SJCRH30 (cell line): Measurements from ENCODE around the gene PHC1. TPM values are rescaled to one million over a fixed set of nuclear protein-coding genes. Genes with fewer than 3 reads are reported as not detected.
A peak's percentile ranks its signal among the peaks of the same experiment; 100 is the strongest.
"Not testable (repeated sequence)": the region's sequence is repeated elsewhere in the genome, so short reads cannot be mapped to it uniquely, and the experiment has no call there.

Experiments used
- DNase-seq, 2 experiments: peaks; one replicate each; pipeline ENCODE4 v3.0.0-alpha.2; 2015 to 2020
- H3K27ac ChIP-seq: fragments of 250-450 bp; sonication (Bioruptor Pico); 2 replicates; pipeline ENCODE4 v1.5.1; 2020; ENCODE audit warnings: mild to moderate bottlenecking, moderate library complexity
- H3K27me3 ChIP-seq: fragments of 250-450 bp; sonication (Bioruptor Pico); 2 replicates; pipeline ENCODE4 v1.5.1; 2020; ENCODE audit warnings: mild to moderate bottlenecking, moderate library complexity
- H3K36me3 ChIP-seq: fragments of 250-450 bp; sonication (Bioruptor Pico); 2 replicates; pipeline ENCODE4 v1.5.1; 2020; ENCODE audit warnings: mild to moderate bottlenecking, moderate library complexity
- H3K4me1 ChIP-seq: fragments of 250-450 bp; sonication (Bioruptor Pico); 2 replicates; pipeline ENCODE4 v1.5.1; 2020; ENCODE audit warnings: mild to moderate bottlenecking, moderate library complexity
- H3K4me3 ChIP-seq: fragments of 250-450 bp; sonication (Bioruptor Pico); 2 replicates; pipeline ENCODE4 v1.5.1; 2020; ENCODE audit warnings: mild to moderate bottlenecking, moderate library complexity
- H3K9me3 ChIP-seq: fragments of 250-450 bp; sonication (Bioruptor Pico); replicated peaks from 2 replicates; pipeline ENCODE4 v1.5.1; 2020; ENCODE audit warnings: mild to moderate bottlenecking, moderate library complexity
- total RNA-seq: library from RNA; depleted of rRNA; stranded (reverse); fragments of >200 nt; shearing (Covaris generic); gene quantifications from 2 replicates; pipeline ENCODE4 v1.2.3, GENCODE V29; 2014

Gene PHC1
- total RNA-seq, 1 experiment from 2014 or later: 49.8 TPM

- H3K27ac ChIP-seq, H3K27me3 ChIP-seq, H3K36me3 ChIP-seq, DNase-seq, H3K4me3 ChIP-seq, H3K4me1 ChIP-seq, H3K9me3 ChIP-seq: not testable (repeated sequence)
Observed at GRCh38 chr12:8902703-8903102, 11.6 kb upstream of the PHC1 start.

- DNase-seq: no peak
- H3K27me3 ChIP-seq: no peaks in the 10 kb centered on the region
- no peak overlapping the region for H3K4me3 ChIP-seq
- H3K27ac ChIP-seq: no peak overlapping the region
- no peaks in the 10 kb centered on the region for H3K36me3 ChIP-seq
- H3K9me3 ChIP-seq: no peaks in the 10 kb centered on the region
- no peaks in the 10 kb centered on the region for H3K4me1 ChIP-seq
Observed at GRCh38 chr12:8903646-8904045, 10.7 kb upstream of the PHC1 start.

GRCh38 chr12:8904665-8905064 lies 9.6 kb upstream of the PHC1 start:
- no peak overlapping the region for H3K27ac ChIP-seq
- H3K36me3 ChIP-seq: no peaks in the 10 kb centered on the region
- H3K27me3 ChIP-seq: no peaks in the 10 kb centered on the region
- no peak overlapping the region for H3K4me3 ChIP-seq
- H3K4me1 ChIP-seq: no peaks in the 10 kb centered on the region
- no peaks in the 10 kb centered on the region for H3K9me3 ChIP-seq
- DNase-seq: no peak

GRCh38 chr12:8905546-8905945 lies 8.8 kb upstream of the PHC1 start:
- no peaks in the 10 kb centered on the region for H3K27me3 ChIP-seq
- no peak for DNase-seq
- no peak overlapping the region for H3K27ac ChIP-seq

GRCh38 chr12:8906266-8907180 lies 7.8 kb upstream of the PHC1 start:
- H3K4me1 ChIP-seq: no peaks in the 10 kb centered on the region
- H3K9me3 ChIP-seq: no peaks in the 10 kb centered on the region
- H3K36me3 ChIP-seq: no peaks in the 10 kb centered on the region
- no peak overlapping the region for H3K27ac ChIP-seq
- H3K4me3 ChIP-seq: no peak overlapping the region
- no peak for DNase-seq
- no peaks in the 10 kb centered on the region for H3K27me3 ChIP-seq

More at GRCh38 chr12:8905546-8905945, 8.8 kb upstream of the PHC1 start:
- Histone ChIP-seq H3K9me3 (no peaks in the 10 kb centered on the region), H3K4me1 (no peaks in the 10 kb centered on the region), H3K4me3 (no peak overlapping the region), H3K36me3 (no peaks in the 10 kb centered on the region)

GRCh38 chr12:8907513-8907912 lies 6.8 kb upstream of the PHC1 start:
- Histone ChIP-seq H3K4me1 (no peaks in the 10 kb centered on the region), H3K27me3 (no peaks in the 10 kb centered on the region), H3K4me3 (no peak overlapping the region), H3K9me3 (no peaks in the 10 kb centered on the region), H3K27ac (no peak overlapping the region), H3K36me3 (no peaks in the 10 kb centered on the region)
- peak in 1 of 2 experiments; percentile 5 for DNase-seq

GRCh38 chr12:8909752-8910151 lies 4.6 kb upstream of the PHC1 start:
- Histone ChIP-seq H3K4me1 (no peaks in the 10 kb centered on the region), H3K27ac (no peak overlapping the region), H3K9me3 (no peaks in the 10 kb centered on the region), H3K36me3 (no peaks in the 10 kb centered on the region), H3K4me3 (no peak overlapping the region), H3K27me3 (no peaks in the 10 kb centered on the region)
- no peak for DNase-seq

GRCh38 chr12:8911606-8912268 lies 2.6 kb upstream of the PHC1 start:
- Histone ChIP-seq H3K9me3 (no peaks in the 10 kb centered on the region), H3K4me1 (no peaks in the 10 kb centered on the region), H3K36me3 (no peaks in the 10 kb centered on the region), H3K27ac (no peak overlapping the region), H3K27me3 (no peaks in the 10 kb centered on the region), H3K4me3 (no peak overlapping the region)
- DNase-seq: no peak

- peak overlapping the region; percentile 92 for H3K4me3 ChIP-seq
- no peaks in the 10 kb centered on the region for H3K36me3 ChIP-seq
- H3K4me1 ChIP-seq: no peaks in the 10 kb centered on the region
- H3K27me3 ChIP-seq: no peaks in the 10 kb centered on the region
- H3K9me3 ChIP-seq: no peaks in the 10 kb centered on the region
- no peak overlapping the region for H3K27ac ChIP-seq
- DNase-seq: peak in 1 of 2 experiments; percentile 22
Observed at GRCh38 chr12:8912914-8913313, 1.4 kb upstream of the PHC1 start.

- peak overlapping the region; percentile 58 for H3K27ac ChIP-seq
- no peaks in the 10 kb centered on the region for H3K36me3 ChIP-seq
- no peak for DNase-seq
- H3K27me3 ChIP-seq: no peaks in the 10 kb centered on the region
- H3K4me1 ChIP-seq: no peaks in the 10 kb centered on the region
- H3K4me3 ChIP-seq: peak overlapping the region; percentile 92
- no peaks in the 10 kb centered on the region for H3K9me3 ChIP-seq
Observed at GRCh38 chr12:8913702-8914032, 642 bp upstream of the PHC1 start.

- Histone ChIP-seq H3K27ac (no peak overlapping the region), H3K4me3 (peak overlapping the region; percentile 92), H3K27me3 (no peaks in the 10 kb centered on the region), H3K36me3 (no peaks in the 10 kb centered on the region), H3K9me3 (no peaks in the 10 kb centered on the region), H3K4me1 (no peaks in the 10 kb centered on the region)
- peak; percentile 52 to 70 for DNase-seq
Observed at GRCh38 chr12:8914716-8915526, 612 bp downstream of the PHC1 start.

- no peak for DNase-seq
- H3K27ac ChIP-seq: no peak overlapping the region
- H3K9me3 ChIP-seq: no peaks in the 10 kb centered on the region
- H3K4me3 ChIP-seq: no peak overlapping the region
- H3K4me1 ChIP-seq: no peaks in the 10 kb centered on the region
- peaks cover 2% of the 10 kb centered on the region for H3K36me3 ChIP-seq
- no peaks in the 10 kb centered on the region for H3K27me3 ChIP-seq
Observed at GRCh38 chr12:8916154-8916553, 1.8 kb downstream of the PHC1 start.

GRCh38 chr12:8917031-8917430 lies 2.7 kb downstream of the PHC1 start:
- no peak for DNase-seq
- Histone ChIP-seq H3K4me3 (no peak overlapping the region), H3K4me1 (no peaks in the 10 kb centered on the region), H3K27me3 (no peaks in the 10 kb centered on the region), H3K27ac (no peak overlapping the region), H3K9me3 (no peaks in the 10 kb centered on the region), H3K36me3 (peaks cover 4% of the 10 kb centered on the region)

GRCh38 chr12:8917751-8918150 lies 3.4 kb downstream of the PHC1 start:
- H3K9me3 ChIP-seq: no peaks in the 10 kb centered on the region
- DNase-seq: no peak
- H3K36me3 ChIP-seq: peaks cover 7% of the 10 kb centered on the region
- no peaks in the 10 kb centered on the region for H3K27me3 ChIP-seq
- H3K27ac ChIP-seq: no peak overlapping the region
- no peak overlapping the region for H3K4me3 ChIP-seq
- no peaks in the 10 kb centered on the region for H3K4me1 ChIP-seq

- not testable (repeated sequence) for H3K27ac ChIP-seq, H3K4me1 ChIP-seq, H3K27me3 ChIP-seq, H3K9me3 ChIP-seq, H3K4me3 ChIP-seq, DNase-seq
- H3K36me3 ChIP-seq: peaks cover 13% of the 10 kb centered on the region
Observed at GRCh38 chr12:8919643-8920042, 5.3 kb downstream of the PHC1 start.
